ENCODE data around the gene PPP1R12B.
"Not testable (repeated sequence)": the region's sequence is repeated elsewhere in the genome, so short reads cannot be mapped to it uniquely, and the experiment has no call there.

The PPP1R12B gene

GRCh38 chr1:202576816-202577215 lies 228.3 kb downstream of the PPP1R12B start:
- TF ChIP-seq CTCF (conservative IDR thresholded peaks at IDR 0.05; ENCODE audit: low read depth) = no peak
- DNase-seq (ENCODE audit: low spot score) = no peak
- POLR2A ChIA-PET (ENCODE audit: low non-redundant PET) = no interaction called here
- CTCF ChIA-PET = interaction anchor here (0.7 to 3.6 kb wide), 6 partner anchors 10 to 1866 kb away, joined by 3 to 13 read pairs (median 7); no protein-coding TSS in a partner anchor
- H3K27ac ChIP-seq = no peak overlapping the region

GRCh38 chr1:202577381-202577780 lies 228.9 kb downstream of the PPP1R12B start:
- ChIA-PET POLR2A (ENCODE audit: low non-redundant PET) (no interaction called here), CTCF (interaction anchor here (0.6 to 2.0 kb wide), 6 partner anchors 10 to 1865 kb away, joined by 3 to 9 read pairs (median 4); no protein-coding TSS in a partner anchor)
- no peak for DNase-seq (ENCODE audit: low spot score)
- no peak for TF ChIP-seq CTCF (conservative IDR thresholded peaks at IDR 0.05; ENCODE audit: low read depth)
- H3K27ac ChIP-seq = no peak overlapping the region

GRCh38 chr1:202578001-202578504 lies 229.6 kb downstream of the PPP1R12B start:
- no peak overlapping the region for H3K27ac ChIP-seq
- ChIA-PET POLR2A (ENCODE audit: low non-redundant PET) (no interaction called here), CTCF (interaction anchor here (0.6 to 2.0 kb wide), 5 partner anchors 9 to 57 kb away, joined by 3 to 9 read pairs (median 3); no protein-coding TSS in a partner anchor)
- no peak for TF ChIP-seq CTCF (conservative IDR thresholded peaks at IDR 0.05; ENCODE audit: low read depth)
- DNase-seq (ENCODE audit: low spot score) = peak; percentile 58

GRCh38 chr1:202578565-202578964 lies 230.1 kb downstream of the PPP1R12B start:
- ChIA-PET POLR2A (ENCODE audit: low non-redundant PET) (no interaction called here), CTCF (interaction anchor here (0.6 to 2.0 kb wide), 3 partner anchors 8 to 57 kb away, joined by 3 to 9 read pairs (median 4); no protein-coding TSS in a partner anchor)
- no peak overlapping the region for H3K27ac ChIP-seq
- no peak for DNase-seq (ENCODE audit: low spot score)
- no peak for TF ChIP-seq CTCF (conservative IDR thresholded peaks at IDR 0.05; ENCODE audit: low read depth)

- CTCF ChIA-PET = interaction anchor here (0.6 to 2.7 kb wide), 3 partner anchors 20 to 1601 kb away, joined by 4 to 10 read pairs (median 5); no protein-coding TSS in a partner anchor
- no peak for TF ChIP-seq CTCF (conservative IDR thresholded peaks at IDR 0.05; ENCODE audit: low read depth)
- no peak overlapping the region for H3K27ac ChIP-seq
- DNase-seq (ENCODE audit: low spot score) = peak; percentile 60
- POLR2A ChIA-PET (ENCODE audit: low non-redundant PET) = no interaction called here
These were observed 231.3 kb downstream of the PPP1R12B start for GRCh38 chr1:202579806-202580205.

- H3K27ac ChIP-seq = no peak overlapping the region
- POLR2A ChIA-PET (ENCODE audit: low non-redundant PET) = no interaction called here
- CTCF ChIA-PET = interaction anchor here (2.7 kb wide), 1 partner anchor 19 kb away, joined by 10 read pairs; no protein-coding TSS in a partner anchor
These were observed 232.1 kb downstream of the PPP1R12B start for GRCh38 chr1:202580619-202581018.

GRCh38 chr1:202582350-202582749 lies 233.9 kb downstream of the PPP1R12B start:
- DNase-seq (ENCODE audit: low spot score); POLR2A ChIA-PET (ENCODE audit: low non-redundant PET); H3K27ac ChIP-seq: not testable (repeated sequence)
- CTCF ChIA-PET = interaction anchor here (0.6 to 1.5 kb wide), 2 partner anchors 18 to 71 kb away, joined by 3 to 6 read pairs; no protein-coding TSS in a partner anchor

More at GRCh38 chr1:202580619-202581018, 232.1 kb downstream of the PPP1R12B start:
- DNase-seq (ENCODE audit: low spot score) = no peak
- TF ChIP-seq CTCF (conservative IDR thresholded peaks at IDR 0.05; ENCODE audit: low read depth) = no peak
